AG04450 (cell line): ENCODE data around the gene AKAP7. TPM values are rescaled to one million over a fixed set of nuclear protein-coding genes. Genes with fewer than 3 reads are reported as not detected.
A peak's percentile ranks its signal among the peaks of the same experiment; 100 is the strongest.

ENCODE experiments used
- CTCF ChIA-PET: fragments of 300-600, 350-600 bp; formaldehyde crosslinking; extraction: SDS; loops from one replicate; lab custom pipeline; 2022; ENCODE audit warnings: antibody characterized with exemption, inconsistent platforms; lab: Charles Lee
- POLR2A ChIA-PET: fragments of 350-600 bp; formaldehyde crosslinking; extraction: SDS; loops from one replicate; lab custom pipeline; 2021; ENCODE audit warnings: antibody characterized with exemption, inconsistent platforms; lab: Yijun Ruan, JAX
- DNase-seq: peaks from one replicate; pipeline ENCODE4 v3.0.0-alpha.2; 2011; ENCODE audit warnings: low read depth, low spot score
- H3K27ac ChIP-seq: one replicate; pipeline ENCODE4 v1.5.1; 2012; ENCODE audit warnings: low read depth, low read length, control low read depth
- H3K27me3 ChIP-seq: one replicate; pipeline ENCODE4 v1.6.0; 2012; ENCODE audit warnings: low read length; ENCODE audit not compliant: control insufficient read depth, insufficient read depth
- H3K4me3 ChIP-seq: 2 replicates; pipeline ENCODE4 v1.5.1; 2011; ENCODE audit warnings: mild to moderate bottlenecking, low read depth, low read length, control low read depth
- H3K9me3 ChIP-seq: 2 replicates; pipeline ENCODE4 v1.5.1; 2012; ENCODE audit warnings: low read length; ENCODE audit not compliant: control insufficient read depth, insufficient read depth
- CTCF ChIP-seq: IDR thresholded peaks from 2 replicates; pipeline ENCODE4 v1.5.1; 2011; ENCODE audit warnings: low read depth, low read length, control low read depth, inconsistent platforms
- polyA plus RNA-seq: library from polyadenylated mRNA; depleted of rRNA; stranded (reverse); fragments of >200 nt; gene quantifications from 2 replicates; pipeline ENCODE4 v1.2.3, GENCODE V29; 2011

The AKAP7 gene
- polyA plus RNA-seq, 1 experiment, result 1.9 TPM

- POLR2A ChIA-PET, result no interaction called here
- no peak for TF ChIP-seq CTCF
- no peak overlapping the region for H3K27ac ChIP-seq
- H3K9me3 ChIP-seq, result no peaks in the 10 kb centered on the region
- DNase-seq, result no peak
- no peaks in the 10 kb centered on the region for H3K27me3 ChIP-seq
- H3K4me3 ChIP-seq, result no peak overlapping the region
- CTCF ChIA-PET, result no interaction called here
These were observed 25.0 kb downstream of the AKAP7 start for GRCh38 chr6:131160254-131160758.

- Histone ChIP-seq H3K9me3 (no peaks in the 10 kb centered on the region), H3K27ac (no peak overlapping the region), H3K27me3 (no peaks in the 10 kb centered on the region), H3K4me3 (no peak overlapping the region)
- ChIA-PET POLR2A (interaction anchor here (0.7 kb wide), 1 partner anchor 10 kb away, joined by 3 read pairs; no protein-coding TSS in a partner anchor), CTCF (no interaction called here)
- DNase-seq, result no peak
- no peak for TF ChIP-seq CTCF
These were observed 26.7 kb downstream of the AKAP7 start for GRCh38 chr6:131161987-131162386.

GRCh38 chr6:131163886-131164285, 28.6 kb downstream of the AKAP7 start:
- Histone ChIP-seq H3K27ac (no peak overlapping the region), H3K4me3 (no peak overlapping the region), H3K27me3 (no peaks in the 10 kb centered on the region), H3K9me3 (no peaks in the 10 kb centered on the region)
- DNase-seq, result no peak
- ChIA-PET POLR2A (no interaction called here), CTCF (interaction anchor here (0.6 kb wide), 1 partner anchor 200 kb away, joined by 3 read pairs; no protein-coding TSS in a partner anchor)
- no peak for TF ChIP-seq CTCF

GRCh38 chr6:131164506-131164905, 29.2 kb downstream of the AKAP7 start:
- no peak overlapping the region for H3K4me3 ChIP-seq
- ChIA-PET POLR2A (no interaction called here), CTCF (interaction anchor here (0.7 kb wide), 1 partner anchor 18 kb away, joined by 3 read pairs; no protein-coding TSS in a partner anchor)
- TF ChIP-seq CTCF, result no peak
- H3K27me3 ChIP-seq, result no peaks in the 10 kb centered on the region
- no peaks in the 10 kb centered on the region for H3K9me3 ChIP-seq
- no peak overlapping the region for H3K27ac ChIP-seq
- DNase-seq, result no peak

GRCh38 chr6:131167773-131168172, 32.5 kb downstream of the AKAP7 start:
- Histone ChIP-seq H3K27me3 (no peaks in the 10 kb centered on the region), H3K27ac (no peak overlapping the region), H3K4me3 (no peak overlapping the region), H3K9me3 (no peaks in the 10 kb centered on the region)
- TF ChIP-seq CTCF, result peak; percentile 16; the same call in 1 of the 2 replicates
- DNase-seq, result no peak
- POLR2A ChIA-PET, result interaction anchor here (0.6 kb wide), 1 partner anchor 17 kb away, joined by 4 read pairs; no protein-coding TSS in a partner anchor
- CTCF ChIA-PET, result interaction anchor here (0.7 to 2.0 kb wide), 5 partner anchors 11 to 295 kb away, joined by 3 to 29 read pairs (median 5); no protein-coding TSS in a partner anchor
